T47D (cell line): ENCODE results near the gene CREBRF.
A peak's percentile ranks its signal among the peaks of the same experiment; 100 is the strongest.
"Not testable (repeated sequence)": the region's sequence is repeated elsewhere in the genome, so short reads cannot be mapped to it uniquely, and the experiment has no call there.

ENCODE experiments used
- DNase-seq, 2 experiments: peaks; one replicate each; pipeline versions ENCODE4 v3.0.0 to v3.0.0-alpha.2; 2011 to 2012; ENCODE audit warnings: low read depth in 1 of 2, low spot score in 1 of 2
- JUND ChIP-seq: IDR thresholded peaks from 2 replicates; pipeline ENCODE4 v1.6.1; 2012; ENCODE audit warnings: low read depth
- in situ Hi-C: cut with HindIII; loops from 2 replicates; pipeline ENCODE4 v1.10.0; 2016; ENCODE audit warnings: low sequenced_read_pairs, low pct_unique_long_range_greater_than_20kb

CREBRF gene, protein sequence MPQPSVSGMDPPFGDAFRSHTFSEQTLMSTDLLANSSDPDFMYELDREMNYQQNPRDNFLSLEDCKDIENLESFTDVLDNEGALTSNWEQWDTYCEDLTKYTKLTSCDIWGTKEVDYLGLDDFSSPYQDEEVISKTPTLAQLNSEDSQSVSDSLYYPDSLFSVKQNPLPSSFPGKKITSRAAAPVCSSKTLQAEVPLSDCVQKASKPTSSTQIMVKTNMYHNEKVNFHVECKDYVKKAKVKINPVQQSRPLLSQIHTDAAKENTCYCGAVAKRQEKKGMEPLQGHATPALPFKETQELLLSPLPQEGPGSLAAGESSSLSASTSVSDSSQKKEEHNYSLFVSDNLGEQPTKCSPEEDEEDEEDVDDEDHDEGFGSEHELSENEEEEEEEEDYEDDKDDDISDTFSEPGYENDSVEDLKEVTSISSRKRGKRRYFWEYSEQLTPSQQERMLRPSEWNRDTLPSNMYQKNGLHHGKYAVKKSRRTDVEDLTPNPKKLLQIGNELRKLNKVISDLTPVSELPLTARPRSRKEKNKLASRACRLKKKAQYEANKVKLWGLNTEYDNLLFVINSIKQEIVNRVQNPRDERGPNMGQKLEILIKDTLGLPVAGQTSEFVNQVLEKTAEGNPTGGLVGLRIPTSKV

GRCh38 chr5:173055983-173056782 lies at the start of gene CREBRF:
TSS of gene CREBRF (plus strand) at chr5:173056352. CDS start at chr5:173080776, 24,424 bp downstream.
- in situ Hi-C loops: no loop called here
- peak; percentile 91 to 97 for DNase-seq
- TF ChIP-seq JUND: no peak

DNA sequence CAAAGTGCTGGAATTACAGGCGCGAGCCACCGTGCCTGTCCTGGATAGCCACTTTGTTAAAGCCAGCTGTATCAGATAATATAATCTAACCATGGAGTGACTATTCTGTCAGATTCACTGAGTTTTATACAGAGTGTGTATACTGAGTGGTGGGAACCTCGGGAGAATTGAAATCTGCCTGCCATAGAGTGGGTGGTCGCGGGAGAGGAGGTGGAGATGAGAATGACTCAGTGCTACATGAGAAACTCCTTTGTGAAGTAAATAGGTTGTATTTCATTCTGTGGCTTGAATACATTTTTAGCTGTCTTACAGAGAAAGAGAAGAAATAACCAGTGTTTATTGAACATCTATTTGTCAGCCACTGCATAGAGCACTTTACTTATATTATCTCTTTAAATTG lies 46.1 kb upstream of the CREBRF start:
- in situ Hi-C loops: no loop called here
- DNase-seq: no peak

DNA sequence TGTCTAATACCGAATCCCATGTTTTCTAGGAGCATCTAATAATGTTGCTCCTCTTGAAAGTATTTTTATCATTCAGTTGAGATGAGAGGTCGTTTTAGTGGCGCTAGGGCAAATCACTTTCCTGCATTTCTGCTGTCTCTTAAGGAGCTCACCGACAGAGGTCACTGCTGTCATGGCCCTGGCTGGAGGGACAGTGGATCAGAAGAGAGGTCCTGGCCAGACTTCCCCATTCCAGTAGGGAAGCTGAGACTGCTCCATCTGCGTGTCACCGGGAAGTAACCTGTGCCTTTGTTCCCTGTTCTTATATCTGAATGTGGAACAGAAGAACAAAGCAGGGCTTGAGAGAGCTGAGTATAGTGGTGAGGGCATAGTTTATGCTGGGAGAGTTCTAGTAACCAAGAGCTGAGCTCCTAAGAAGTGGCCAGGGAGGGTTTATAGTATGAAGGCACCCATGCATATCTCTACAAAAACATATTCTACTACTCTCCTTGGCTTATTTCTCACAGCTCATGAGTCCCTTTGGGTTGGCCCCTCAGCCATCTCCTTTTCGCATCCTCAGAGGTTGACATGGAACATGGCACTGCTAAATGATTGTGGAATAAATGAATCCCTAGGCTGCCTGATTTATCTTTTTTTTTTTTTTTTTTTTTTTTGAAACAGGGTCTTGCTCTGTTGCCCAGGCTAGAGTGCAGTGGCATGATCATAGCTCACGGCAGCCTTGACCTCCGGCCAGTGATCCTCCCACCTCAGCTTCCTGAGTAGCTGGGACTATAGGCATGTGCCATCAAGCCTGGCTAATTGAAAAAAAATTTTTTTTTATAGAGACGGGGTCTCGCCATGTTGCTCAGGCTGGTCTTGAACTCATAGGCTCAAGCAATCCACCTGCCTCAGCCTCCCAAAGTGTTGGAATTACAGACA lies 45.3 kb upstream of the CREBRF start:
- no peak for TF ChIP-seq JUND
- in situ Hi-C loops: no loop called here
- peak; percentile 44 to 83 for DNase-seq

More for the DNA sequence above, 46.1 kb upstream of the CREBRF start:
- TF ChIP-seq JUND: no peak

GRCh38 chr5:173011566-173011965 lies 44.6 kb upstream of the CREBRF start:
- TF ChIP-seq JUND: no peak; the same call in 1 of the 2 replicates
- peak in 1 of 2 experiments; percentile 72 for DNase-seq
- in situ Hi-C loops: no loop called here

- no peak for DNase-seq
- in situ Hi-C loops: no loop called here
- TF ChIP-seq JUND: no peak
Measured at GRCh38 chr5:173012882-173013281, 43.3 kb upstream of the CREBRF start.

- DNase-seq: no peak
- in situ Hi-C loops: no loop called here
- TF ChIP-seq JUND: no peak
Measured at GRCh38 chr5:173014671-173015070, 41.5 kb upstream of the CREBRF start.

GRCh38 chr5:173015192-173015591 lies 41.0 kb upstream of the CREBRF start:
- no peak for DNase-seq
- in situ Hi-C loops: no loop called here
- TF ChIP-seq JUND: no peak

- no peak for TF ChIP-seq JUND
- in situ Hi-C loops: no loop called here
- DNase-seq: no peak
Measured at GRCh38 chr5:173015598-173016455, 40.3 kb upstream of the CREBRF start.

- DNase-seq: no peak
- TF ChIP-seq JUND: no peak
- in situ Hi-C loops: no loop called here
Measured at GRCh38 chr5:173016598-173017046, 39.5 kb upstream of the CREBRF start.

DNA sequence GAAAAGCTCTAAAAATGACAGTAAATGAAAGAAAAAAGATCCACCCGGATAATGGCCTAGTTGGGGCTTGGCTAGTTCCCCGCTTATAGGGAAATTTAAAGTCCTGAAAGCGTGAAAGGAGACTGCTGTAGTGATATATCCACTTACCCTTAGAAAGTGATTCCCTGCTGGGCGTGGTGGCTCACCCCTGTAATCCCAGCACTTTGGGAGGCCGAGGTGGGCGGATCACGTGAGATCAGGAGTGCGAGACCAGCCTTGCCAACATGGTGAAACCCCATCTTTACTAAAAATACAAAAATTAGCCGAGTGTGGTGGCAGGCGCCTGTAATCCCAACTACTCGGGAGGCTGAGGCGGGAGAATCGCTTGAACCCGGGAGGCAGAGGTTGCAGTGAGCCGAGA lies 39.1 kb upstream of the CREBRF start:
- in situ Hi-C loops: not testable (repeated sequence)

DNA sequence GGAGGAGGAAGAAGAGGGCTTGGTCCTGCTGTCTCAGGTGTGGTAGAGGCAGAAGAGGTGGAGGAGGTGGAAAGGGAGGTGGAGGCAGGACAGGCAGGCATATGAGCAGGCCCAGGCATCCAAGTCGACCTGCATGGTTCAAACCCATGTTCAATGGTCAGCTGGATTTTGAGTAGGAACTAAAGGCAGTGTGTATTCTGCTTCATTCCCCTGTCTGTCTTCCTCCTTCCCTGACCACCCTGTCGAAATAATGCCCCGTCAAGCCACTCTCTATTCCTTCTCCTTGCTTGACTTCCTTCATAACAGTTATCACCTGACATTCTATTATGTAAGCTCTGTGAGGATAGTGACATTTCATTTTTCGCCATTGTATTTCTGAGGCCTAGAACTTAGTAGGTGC lies 37.8 kb upstream of the CREBRF start:
- no peak for DNase-seq
- TF ChIP-seq JUND: no peak
- in situ Hi-C loops: no loop called here

More for the DNA sequence above, 39.1 kb upstream of the CREBRF start:
- not testable (repeated sequence) for DNase-seq
